Peyer's patch (tissue), 4 donors: ENCODE measurements around the gene DNAH17. TPM values are rescaled to one million over a fixed set of nuclear protein-coding genes. Genes with fewer than 3 reads are reported as not detected.

ENCODE experiments used
- DNase-seq, 3 donors: peaks; one replicate each; pipeline ENCODE4 v3.0.0-alpha.2; 2017 to 2019
- H3K27ac ChIP-seq, 4 donors: fragments of 200-600 bp; sonication (generic); one replicate each; pipeline ENCODE4 v1.5.1; 2016 to 2019
- H3K27me3 ChIP-seq, 2 donors: fragments of 200-600 bp; sonication (generic); one replicate each; pipeline ENCODE4 v1.5.1; 2019
- H3K36me3 ChIP-seq, 3 donors: fragments of 200-600 bp; sonication (generic); one replicate each; pipeline ENCODE4 v1.5.1; 2016 to 2019
- H3K4me1 ChIP-seq, 4 donors: fragments of 200-600 bp; sonication (generic); one replicate each; pipeline ENCODE4 v1.5.1; 2016 to 2019
- H3K4me3 ChIP-seq, 4 donors: fragments of 200-600 bp; sonication (generic); 1 replicate in 3 of 4; 2 replicates in 1 of 4; pipeline ENCODE4 v1.5.1; 2016 to 2019; ENCODE audit warnings: mild to moderate bottlenecking in 1 of 4
- H3K9me3 ChIP-seq, 4 donors: fragments of 200-600 bp; sonication (generic); one replicate each; pipeline ENCODE4 v1.5.1; 2016 to 2019; ENCODE audit warnings: mild to moderate bottlenecking in 1 of 4
- CTCF ChIP-seq, 6 experiments: fragments of 450-650 bp in 4 of 6; fragments of 200-600 bp in 2 of 6; sonication (generic) in 1 of 6; IDR thresholded peaks; one replicate each; pipeline ENCODE4 v1.5.1; 2017 to 2019; ENCODE audit warnings: antibody characterized with exemption in 6 of 6, mild to moderate bottlenecking in 3 of 6, moderate library complexity in 1 of 6
- POLR2A ChIP-seq, 2 donors: fragments of 450-650 bp; IDR thresholded peaks; one replicate each; pipeline ENCODE4 v1.5.1; 2017; ENCODE audit warnings: antibody characterized with exemption in 2 of 2, mild to moderate bottlenecking in 2 of 2, moderate library complexity in 2 of 2
- total RNA-seq, 4 donors: library from RNA; depleted of rRNA; stranded (reverse); fragments of >200 nt; gene quantifications; one replicate each; pipeline ENCODE4 v1.1.0, GENCODE V29; 2016

DNAH17 gene
- total RNA-seq, 4 donors from 2014 or later, result under 0.01 to 0.67 TPM; not detected in 2

- no peak overlapping the region for H3K27ac ChIP-seq
- H3K4me3 ChIP-seq, result no peak overlapping the region
- no peaks in the 10 kb centered on the region for H3K9me3 ChIP-seq
- no peaks in the 10 kb centered on the region for H3K36me3 ChIP-seq
- no peaks in the 10 kb centered on the region for H3K4me1 ChIP-seq
- TF ChIP-seq POLR2A (IDR thresholded peaks at IDR 0.05), result no peak
- TF ChIP-seq CTCF (IDR thresholded peaks at IDR 0.05), result no peak
- H3K27me3 ChIP-seq, result no peaks in the 10 kb centered on the region
- DNase-seq, result no peak
These were observed 99.1 kb downstream of the DNAH17 start for GRCh38 chr17:78477913-78478756.

GRCh38 chr17:78476973-78477372 lies 100.2 kb downstream of the DNAH17 start:
- no peak overlapping the region for H3K27ac ChIP-seq
- no peak for DNase-seq
- no peaks in the 10 kb centered on the region for H3K4me1 ChIP-seq
- no peaks in the 10 kb centered on the region for H3K9me3 ChIP-seq
- no peaks in the 10 kb centered on the region for H3K36me3 ChIP-seq
- TF ChIP-seq CTCF (IDR thresholded peaks at IDR 0.05), result no peak
- no peak for TF ChIP-seq POLR2A (IDR thresholded peaks at IDR 0.05)
- H3K27me3 ChIP-seq, result no peaks in the 10 kb centered on the region
- no peak overlapping the region for H3K4me3 ChIP-seq

GRCh38 chr17:78476149-78476548 lies 101.0 kb downstream of the DNAH17 start:
- H3K4me3 ChIP-seq, result no peak overlapping the region
- no peaks in the 10 kb centered on the region for H3K4me1 ChIP-seq
- TF ChIP-seq POLR2A (IDR thresholded peaks at IDR 0.05), result no peak
- TF ChIP-seq CTCF (IDR thresholded peaks at IDR 0.05), result no peak
- no peaks in the 10 kb centered on the region for H3K27me3 ChIP-seq
- H3K9me3 ChIP-seq, result no peaks in the 10 kb centered on the region
- no peak overlapping the region for H3K27ac ChIP-seq
- no peaks in the 10 kb centered on the region for H3K36me3 ChIP-seq
- no peak for DNase-seq

- Histone ChIP-seq H3K27me3 (no peaks in the 10 kb centered on the region), H3K27ac (no peak overlapping the region), H3K4me1 (no peaks in the 10 kb centered on the region), H3K9me3 (no peaks in the 10 kb centered on the region), H3K36me3 (no peaks in the 10 kb centered on the region), H3K4me3 (no peak overlapping the region)
- no peak for TF ChIP-seq CTCF (IDR thresholded peaks at IDR 0.05)
- TF ChIP-seq POLR2A (IDR thresholded peaks at IDR 0.05), result no peak
- DNase-seq, result no peak
These were observed 102.0 kb downstream of the DNAH17 start for GRCh38 chr17:78475211-78475610.

- H3K4me1 ChIP-seq, result no peaks in the 10 kb centered on the region
- no peaks in the 10 kb centered on the region for H3K36me3 ChIP-seq
- no peaks in the 10 kb centered on the region for H3K9me3 ChIP-seq
- H3K27me3 ChIP-seq, result no peaks in the 10 kb centered on the region
- DNase-seq, result peak in 1 of 3 donors; percentile 61
- no peak overlapping the region for H3K27ac ChIP-seq
- no peak overlapping the region for H3K4me3 ChIP-seq
- TF ChIP-seq CTCF (IDR thresholded peaks at IDR 0.05), result no peak
- TF ChIP-seq POLR2A (IDR thresholded peaks at IDR 0.05), result no peak
These were observed 102.5 kb downstream of the DNAH17 start for GRCh38 chr17:78474614-78475146.
